ENCODE measurements around the gene THAP5.
"Not testable (repeated sequence)": the region's sequence is repeated elsewhere in the genome, so short reads cannot be mapped to it uniquely, and the experiment has no call there.

Gene THAP5

DNA sequence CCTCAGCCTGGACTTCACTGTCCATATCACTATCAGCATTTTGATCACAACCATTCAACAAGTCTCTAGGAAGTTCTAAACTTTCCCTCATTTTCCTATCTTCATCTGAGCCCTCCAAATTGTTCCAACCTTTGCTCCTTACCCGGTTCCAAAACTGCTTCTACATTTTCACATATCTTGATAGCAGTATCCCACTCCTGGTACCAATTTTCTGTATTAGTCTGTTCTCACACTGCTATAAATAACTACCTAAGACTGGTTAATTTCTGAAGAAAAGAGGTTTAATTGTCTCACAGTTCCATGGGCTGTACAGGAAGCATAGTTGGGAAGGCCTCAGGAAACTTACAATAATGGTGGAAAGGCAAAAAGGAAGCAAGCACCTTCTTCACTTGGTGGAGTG lies 11.9 kb downstream of the THAP5 start:
- Histone ChIP-seq H3K4me1 (ENCODE audit: control insufficient read depth, low read depth, low read length) (no peaks in the 10 kb centered on the region), H3K4me3 (ENCODE audit: low read length) (no peak overlapping the region), H3K27me3 (ENCODE audit: control insufficient read depth, insufficient read depth, low read length) (no peaks in the 10 kb centered on the region), H3K9ac (ENCODE audit: low read length) (no peak overlapping the region), H3K27ac (ENCODE audit: low read length) (no peak overlapping the region), H3K36me3 (ENCODE audit: control insufficient read depth, low read depth, low read length) (no peaks in the 10 kb centered on the region), H3K9me3 (ENCODE audit: control insufficient read depth, low read depth, low read length) (peaks cover 9% of the 10 kb centered on the region)

DNA sequence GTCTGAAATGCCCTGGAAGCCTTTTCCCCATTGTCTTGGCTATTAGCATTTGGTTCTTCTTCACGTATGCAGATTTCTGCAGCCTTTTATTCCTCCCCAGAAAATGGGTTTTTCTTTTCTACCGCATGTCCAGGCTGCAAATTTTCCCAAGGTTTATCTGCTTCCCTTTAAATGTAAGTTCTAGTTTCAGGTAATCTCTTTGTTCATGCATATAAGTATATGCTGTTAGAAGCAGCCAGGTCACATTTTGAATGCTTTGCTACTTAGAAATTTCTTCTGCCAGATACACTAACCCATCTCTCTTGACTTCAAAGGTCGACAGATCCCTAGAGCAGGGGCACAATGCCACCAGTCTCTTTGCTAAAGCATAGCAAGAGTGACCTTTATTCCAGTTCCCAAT lies 12.3 kb downstream of the THAP5 start:
- H3K36me3 ChIP-seq (ENCODE audit: control insufficient read depth, low read depth, low read length): no peaks in the 10 kb centered on the region
- H3K4me1 ChIP-seq (ENCODE audit: control insufficient read depth, low read depth, low read length): no peaks in the 10 kb centered on the region
- no peak overlapping the region for H3K27ac ChIP-seq (ENCODE audit: low read length)
- no peaks in the 10 kb centered on the region for H3K27me3 ChIP-seq (ENCODE audit: control insufficient read depth, insufficient read depth, low read length)
- H3K4me3 ChIP-seq (ENCODE audit: low read length): no peak overlapping the region
- peaks cover 9% of the 10 kb centered on the region for H3K9me3 ChIP-seq (ENCODE audit: control insufficient read depth, low read depth, low read length)
- no peak overlapping the region for H3K9ac ChIP-seq (ENCODE audit: low read length)

DNA sequence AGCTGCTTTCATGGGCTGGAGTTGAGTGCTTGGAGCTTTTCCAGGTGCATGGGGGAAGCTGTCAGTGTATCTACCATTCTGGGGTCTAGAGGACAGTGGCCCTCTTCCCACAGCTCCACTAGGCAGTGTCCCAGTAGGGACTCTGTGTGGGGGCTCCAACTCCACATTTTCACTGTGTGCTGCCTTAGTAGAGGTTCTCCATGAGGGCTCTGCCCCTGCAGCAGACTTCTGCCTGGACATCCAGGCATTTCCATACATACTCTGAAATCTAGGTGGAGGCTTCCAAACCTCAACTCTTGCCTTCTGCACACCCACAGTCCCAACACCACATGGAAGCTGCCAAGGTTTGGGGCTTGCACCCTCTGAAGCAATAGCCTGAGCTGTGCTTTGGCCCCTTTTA lies 12.8 kb downstream of the THAP5 start:
- H3K27me3 ChIP-seq (ENCODE audit: control insufficient read depth, insufficient read depth, low read length); H3K9ac ChIP-seq (ENCODE audit: low read length); H3K9me3 ChIP-seq (ENCODE audit: control insufficient read depth, low read depth, low read length); H3K4me3 ChIP-seq (ENCODE audit: low read length); H3K4me1 ChIP-seq (ENCODE audit: control insufficient read depth, low read depth, low read length); H3K27ac ChIP-seq (ENCODE audit: low read length); H3K36me3 ChIP-seq (ENCODE audit: control insufficient read depth, low read depth, low read length): not testable (repeated sequence)

DNA sequence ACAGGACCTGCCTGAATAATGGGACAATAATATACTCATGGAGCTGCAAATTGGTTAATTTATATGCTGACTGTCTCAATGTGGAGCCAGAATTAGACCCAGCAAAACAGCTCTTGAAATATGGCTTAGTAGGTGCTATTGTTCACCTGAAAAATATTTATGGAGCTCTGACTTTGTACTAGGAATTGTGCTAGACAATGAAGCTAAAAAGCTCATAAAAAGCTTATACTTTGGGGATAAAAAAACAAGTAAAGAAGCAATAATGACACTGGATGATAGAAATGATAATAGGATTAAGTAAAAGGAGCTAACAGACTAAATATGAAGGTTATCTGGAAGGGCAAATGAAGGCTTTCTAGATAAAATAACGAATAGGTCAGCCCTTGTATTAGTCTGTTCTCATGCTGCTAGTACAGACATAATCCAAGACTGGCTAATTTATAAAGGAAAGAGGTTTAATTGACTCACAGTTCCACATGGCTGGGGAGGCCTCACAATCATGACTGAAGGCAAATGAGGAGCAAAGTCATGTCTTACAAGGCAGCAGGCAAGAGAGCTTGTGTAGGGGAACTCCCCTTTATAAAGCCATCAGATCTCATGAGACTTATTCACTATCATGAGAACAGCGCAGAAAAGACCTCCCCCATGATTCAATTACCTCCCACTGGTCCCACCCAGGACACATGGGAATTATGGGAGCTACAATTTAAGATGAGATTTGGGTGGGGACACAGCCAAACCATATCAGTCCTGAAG lies 21.2 kb downstream of the THAP5 start:
- H3K9me3 ChIP-seq (ENCODE audit: control insufficient read depth, low read depth, low read length); H3K36me3 ChIP-seq (ENCODE audit: control insufficient read depth, low read depth, low read length); H3K4me1 ChIP-seq (ENCODE audit: control insufficient read depth, low read depth, low read length); H3K27me3 ChIP-seq (ENCODE audit: control insufficient read depth, insufficient read depth, low read length); H3K9ac ChIP-seq (ENCODE audit: low read length); H3K27ac ChIP-seq (ENCODE audit: low read length); H3K4me3 ChIP-seq (ENCODE audit: low read length): not testable (repeated sequence)

DNA sequence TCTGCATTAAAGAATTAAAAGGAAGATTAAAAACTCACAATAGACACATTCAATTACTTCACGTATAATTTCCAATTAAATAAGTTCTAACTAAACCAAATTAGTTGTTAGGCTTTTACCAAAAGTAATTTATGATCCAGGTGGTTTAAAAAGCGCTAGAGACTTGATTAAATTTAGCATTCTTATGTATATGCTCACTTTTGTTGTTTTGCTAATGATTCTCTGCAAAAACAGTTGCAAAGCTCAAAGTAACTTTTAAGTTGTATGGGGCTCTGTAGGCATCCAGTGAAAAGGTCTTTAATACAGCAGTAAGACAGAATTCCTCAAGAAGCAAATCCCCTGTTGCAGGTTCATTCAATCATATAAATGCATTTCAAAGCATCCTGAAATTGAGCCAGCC lies 28.0 kb downstream of the THAP5 start:
- Histone ChIP-seq H3K9me3 (ENCODE audit: control insufficient read depth, low read depth, low read length) (no peaks in the 10 kb centered on the region), H3K4me1 (ENCODE audit: control insufficient read depth, low read depth, low read length) (peaks cover 13% of the 10 kb centered on the region), H3K4me3 (ENCODE audit: low read length) (peak overlapping the region; percentile 26), H3K36me3 (ENCODE audit: control insufficient read depth, low read depth, low read length) (no peaks in the 10 kb centered on the region), H3K27me3 (ENCODE audit: control insufficient read depth, insufficient read depth, low read length) (no peaks in the 10 kb centered on the region), H3K9ac (ENCODE audit: low read length) (no peak overlapping the region), H3K27ac (ENCODE audit: low read length) (no peak overlapping the region)

DNA sequence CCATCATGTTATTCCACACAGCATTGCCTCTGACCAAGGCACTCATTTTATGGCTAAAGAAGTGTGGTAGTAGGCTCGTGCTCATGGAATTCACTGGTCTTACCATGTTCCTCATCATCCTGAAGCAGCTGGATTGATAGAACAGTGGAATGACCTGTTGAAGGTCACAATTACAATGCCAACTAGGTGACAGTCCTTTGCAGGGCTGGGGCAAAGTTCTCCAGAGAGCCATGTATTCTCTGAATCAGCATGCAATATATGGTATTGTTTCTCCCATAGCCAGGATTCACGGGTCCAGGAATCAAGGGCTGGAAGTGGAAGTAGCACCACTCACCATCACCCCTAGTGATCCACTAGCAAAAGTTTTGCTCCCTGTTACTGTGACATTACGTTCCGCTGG lies 30.8 kb downstream of the THAP5 start:
- H3K36me3 ChIP-seq (ENCODE audit: control insufficient read depth, low read depth, low read length); H3K27ac ChIP-seq (ENCODE audit: low read length); H3K9ac ChIP-seq (ENCODE audit: low read length); H3K4me3 ChIP-seq (ENCODE audit: low read length); H3K27me3 ChIP-seq (ENCODE audit: control insufficient read depth, insufficient read depth, low read length); H3K9me3 ChIP-seq (ENCODE audit: control insufficient read depth, low read depth, low read length): not testable (repeated sequence)
- H3K4me1 ChIP-seq (ENCODE audit: control insufficient read depth, low read depth, low read length): peaks cover 13% of the 10 kb centered on the region

DNA sequence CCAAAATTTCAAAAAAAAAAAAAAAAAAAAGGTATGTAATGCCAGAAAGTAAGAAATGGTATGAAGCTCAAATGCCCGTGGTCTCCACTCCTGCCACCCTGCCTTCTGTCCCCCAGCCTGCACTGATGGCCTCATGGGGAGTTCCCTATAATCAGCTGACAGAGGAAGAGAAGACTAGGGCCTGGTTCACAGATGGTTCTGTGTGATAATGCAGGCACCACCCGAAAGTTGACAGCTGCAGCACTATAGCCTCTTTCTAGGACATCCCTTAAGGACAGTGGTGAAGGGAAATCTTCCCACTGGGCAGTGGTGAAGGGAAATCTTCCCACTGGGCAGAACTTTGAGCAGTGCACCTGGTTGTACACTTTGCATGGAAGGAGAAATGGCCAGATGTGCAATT lies 31.3 kb downstream of the THAP5 start:
- H3K9ac ChIP-seq (ENCODE audit: low read length); H3K27ac ChIP-seq (ENCODE audit: low read length); H3K4me3 ChIP-seq (ENCODE audit: low read length); H3K27me3 ChIP-seq (ENCODE audit: control insufficient read depth, insufficient read depth, low read length); H3K9me3 ChIP-seq (ENCODE audit: control insufficient read depth, low read depth, low read length); H3K36me3 ChIP-seq (ENCODE audit: control insufficient read depth, low read depth, low read length): not testable (repeated sequence)
- H3K4me1 ChIP-seq (ENCODE audit: control insufficient read depth, low read depth, low read length): peaks cover 13% of the 10 kb centered on the region

DNA sequence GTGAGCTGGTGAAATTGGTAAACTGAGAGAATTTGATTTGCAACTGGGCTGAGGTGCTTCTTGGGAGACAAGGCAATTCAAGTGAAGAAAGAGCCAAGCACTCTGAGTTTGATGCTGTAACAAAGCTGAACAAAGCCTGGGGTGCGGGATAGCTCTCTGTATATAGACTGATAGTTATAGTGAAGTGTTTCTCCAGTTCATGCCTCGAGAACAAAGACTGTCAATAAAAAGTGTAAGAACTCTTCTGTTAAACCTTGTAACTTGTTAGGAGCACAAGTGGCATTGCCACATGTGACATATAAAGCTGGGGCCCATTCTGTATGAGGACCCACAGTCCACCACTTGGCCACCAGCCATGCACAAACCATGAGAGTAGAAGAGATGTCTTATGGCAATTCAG lies 32.3 kb downstream of the THAP5 start:
- Histone ChIP-seq H3K27ac (ENCODE audit: low read length) (no peak overlapping the region), H3K36me3 (ENCODE audit: control insufficient read depth, low read depth, low read length) (no peaks in the 10 kb centered on the region), H3K4me3 (ENCODE audit: low read length) (no peak overlapping the region), H3K9ac (ENCODE audit: low read length) (no peak overlapping the region), H3K9me3 (ENCODE audit: control insufficient read depth, low read depth, low read length) (no peaks in the 10 kb centered on the region), H3K4me1 (ENCODE audit: control insufficient read depth, low read depth, low read length) (peaks cover 13% of the 10 kb centered on the region), H3K27me3 (ENCODE audit: control insufficient read depth, insufficient read depth, low read length) (no peaks in the 10 kb centered on the region)

DNA sequence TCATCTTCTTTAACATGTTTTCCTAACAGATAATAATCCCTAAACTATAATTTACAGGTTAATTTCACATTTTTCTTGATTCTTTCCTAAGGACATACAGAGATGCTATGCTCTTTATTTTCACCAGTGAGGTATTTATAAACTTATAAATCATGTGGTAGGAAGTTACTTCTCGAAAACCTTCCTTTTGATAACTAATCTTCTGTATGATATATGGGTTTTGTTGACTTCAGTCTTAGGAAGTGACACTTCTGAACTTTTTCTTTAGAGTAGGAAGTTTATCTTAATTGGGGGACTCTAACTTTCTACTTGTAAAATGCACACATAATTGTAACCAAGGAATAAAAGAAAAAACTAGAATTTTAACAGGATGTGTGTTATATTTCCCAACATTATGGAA lies 33.8 kb downstream of the THAP5 start:
- H3K9ac ChIP-seq (ENCODE audit: low read length): no peak overlapping the region
- H3K9me3 ChIP-seq (ENCODE audit: control insufficient read depth, low read depth, low read length): no peaks in the 10 kb centered on the region
- H3K4me1 ChIP-seq (ENCODE audit: control insufficient read depth, low read depth, low read length): no peaks in the 10 kb centered on the region

DNA sequence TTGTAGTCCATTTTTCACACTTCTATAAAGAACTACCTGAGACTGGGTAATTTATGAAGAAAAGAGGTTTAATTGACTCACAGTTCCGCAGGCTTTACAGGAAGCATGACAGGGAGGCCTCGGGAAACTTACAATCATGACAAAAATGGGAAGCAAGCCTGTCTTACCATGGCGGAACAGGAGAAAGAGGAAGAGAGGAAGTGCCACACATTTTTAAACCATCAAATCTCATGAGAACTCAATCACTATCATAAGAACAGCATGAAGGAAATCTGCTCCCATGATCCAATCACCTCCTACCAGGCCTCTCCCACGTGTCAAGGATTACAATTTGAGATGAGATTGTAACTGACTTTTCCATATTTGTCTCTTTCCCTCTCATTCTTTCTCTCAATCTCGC lies 34.2 kb downstream of the THAP5 start:
- no peaks in the 10 kb centered on the region for H3K36me3 ChIP-seq (ENCODE audit: control insufficient read depth, low read depth, low read length)
- no peak overlapping the region for H3K27ac ChIP-seq (ENCODE audit: low read length)
- H3K9me3 ChIP-seq (ENCODE audit: control insufficient read depth, low read depth, low read length): no peaks in the 10 kb centered on the region
- H3K4me3 ChIP-seq (ENCODE audit: low read length): no peak overlapping the region
- H3K9ac ChIP-seq (ENCODE audit: low read length): no peak overlapping the region
- no peaks in the 10 kb centered on the region for H3K27me3 ChIP-seq (ENCODE audit: control insufficient read depth, insufficient read depth, low read length)
- H3K4me1 ChIP-seq (ENCODE audit: control insufficient read depth, low read depth, low read length): no peaks in the 10 kb centered on the region

More for the DNA sequence above, 33.8 kb downstream of the THAP5 start:
- H3K4me3 ChIP-seq (ENCODE audit: low read length): no peak overlapping the region
- H3K27me3 ChIP-seq (ENCODE audit: control insufficient read depth, insufficient read depth, low read length): no peaks in the 10 kb centered on the region
- no peak overlapping the region for H3K27ac ChIP-seq (ENCODE audit: low read length)
- H3K36me3 ChIP-seq (ENCODE audit: control insufficient read depth, low read depth, low read length): no peaks in the 10 kb centered on the region

DNA sequence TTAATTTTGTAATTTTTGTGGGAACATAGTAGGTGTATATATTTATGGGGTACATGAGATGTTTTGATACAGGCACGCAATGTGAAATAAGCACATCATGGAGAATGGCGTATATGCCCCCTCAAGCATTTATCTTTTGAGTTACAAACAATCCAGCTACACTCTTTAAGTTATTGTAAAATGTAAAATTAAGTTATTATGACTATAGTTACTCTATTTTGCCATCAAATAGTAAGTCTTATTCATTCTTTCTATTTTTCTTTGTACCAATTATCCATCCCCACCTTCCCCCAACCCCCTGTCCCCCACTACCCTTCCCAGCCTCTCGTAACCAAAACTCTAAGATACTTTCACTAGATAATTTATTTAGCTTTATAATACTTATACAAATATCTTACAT lies 35.8 kb downstream of the THAP5 start:
- Histone ChIP-seq H3K27ac (ENCODE audit: low read length) (no peak overlapping the region), H3K4me3 (ENCODE audit: low read length) (no peak overlapping the region), H3K9ac (ENCODE audit: low read length) (no peak overlapping the region), H3K4me1 (ENCODE audit: control insufficient read depth, low read depth, low read length) (no peaks in the 10 kb centered on the region), H3K27me3 (ENCODE audit: control insufficient read depth, insufficient read depth, low read length) (no peaks in the 10 kb centered on the region), H3K36me3 (ENCODE audit: control insufficient read depth, low read depth, low read length) (no peaks in the 10 kb centered on the region), H3K9me3 (ENCODE audit: control insufficient read depth, low read depth, low read length) (no peaks in the 10 kb centered on the region)

DNA sequence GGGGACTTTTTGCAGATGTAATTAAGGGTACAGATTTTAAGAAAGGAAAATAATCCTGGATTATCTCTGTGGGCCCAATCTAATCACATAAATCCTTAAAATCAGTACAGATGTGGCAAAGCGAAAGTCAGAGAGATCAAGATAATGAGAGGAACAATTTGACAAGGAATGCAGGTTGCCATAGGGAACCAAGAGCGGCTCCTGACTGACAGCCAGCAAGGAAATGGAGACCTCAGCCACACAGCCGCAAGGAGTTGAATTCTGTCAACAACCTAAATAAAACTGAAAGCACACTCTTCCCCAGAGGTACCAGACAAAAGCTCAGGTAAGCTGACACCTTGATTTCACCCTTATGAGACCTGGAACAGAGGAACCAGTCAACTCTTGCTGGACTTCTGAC lies 40.2 kb downstream of the THAP5 start:
- no peak overlapping the region for H3K4me3 ChIP-seq (ENCODE audit: low read length)

More for the DNA sequence above, 40.2 kb downstream of the THAP5 start:
- H3K27ac ChIP-seq (ENCODE audit: low read length): no peak overlapping the region
- H3K4me1 ChIP-seq (ENCODE audit: control insufficient read depth, low read depth, low read length): peaks cover 12% of the 10 kb centered on the region
- H3K9me3 ChIP-seq (ENCODE audit: control insufficient read depth, low read depth, low read length): no peaks in the 10 kb centered on the region
- H3K9ac ChIP-seq (ENCODE audit: low read length): no peak overlapping the region
- H3K27me3 ChIP-seq (ENCODE audit: control insufficient read depth, insufficient read depth, low read length): no peaks in the 10 kb centered on the region
- no peaks in the 10 kb centered on the region for H3K36me3 ChIP-seq (ENCODE audit: control insufficient read depth, low read depth, low read length)

Data from iPS-18a (cell line).